K562 (cell line): Measurements from ENCODE around the gene WDR5B.

Experiments
- KDM5B ChIP-seq: fragments of 200-600 bp; sonication (generic); IDR thresholded peaks from 2 replicates; pipeline ENCODE4 v1.6.1; 2012; ENCODE audit warnings: low read depth, mild to moderate bottlenecking, moderate library complexity, low read length, control low read depth, inconsistent platforms; ENCODE audit not compliant: insufficient replicate concordance
- MAFK ChIP-seq: IDR thresholded peaks from 2 replicates; pipeline ENCODE4 v1.6.1; 2011; ENCODE audit warnings: low read length, improper control_type of control experiment
- NFATC3 ChIP-seq: fragments of 450-650 bp; IDR thresholded peaks from 2 replicates; pipeline ENCODE4 v1.6.1; 2017; ENCODE audit warnings: mild to moderate bottlenecking
- TAF1 ChIP-seq: IDR thresholded peaks from 2 replicates; pipeline ENCODE4 v1.6.1; 2011; ENCODE audit warnings: mild to moderate bottlenecking, low read length, moderate library complexity; ENCODE audit not compliant: insufficient read depth, control insufficient read depth, severe bottlenecking; ENCODE audit errors: extremely low read depth
- TAF15 ChIP-seq: fragments of 200-400 bp; formaldehyde crosslinking; IDR thresholded peaks from 2 replicates; pipeline ENCODE4 v1.6.1; 2017; ENCODE audit warnings: mild to moderate bottlenecking, low read depth, low read length, moderate library complexity
- TEAD4 ChIP-seq, 2 experiments: sonication (generic) in 1 of 2; formaldehyde crosslinking in 1 of 2; IDR thresholded peaks; 2 replicates each; pipeline versions ENCODE4 v1.6.1 to v1.8.0; 2012 to 2022; ENCODE audit warnings: borderline replicate concordance in 1 of 2, inconsistent platforms in 1 of 2, low read length in 1 of 2, mild to moderate bottlenecking in 1 of 2, missing genetic modification reagents in 1 of 2
- TFAM ChIP-seq: fragments of 250-450 bp; sonication (Bioruptor Pico); conservative IDR thresholded peaks from 2 replicates; pipeline ENCODE4 v1.5.0; 2021; ENCODE audit warnings: mild to moderate bottlenecking, moderate library complexity
- ZNF384 ChIP-seq: IDR thresholded peaks from 2 replicates; pipeline ENCODE4 v1.6.1; 2012; ENCODE audit warnings: low read depth, low read length, improper control_type of control experiment
- TF ChIP-seq, protein P1 (sequence below), 3 experiments: IDR thresholded peaks in 2 of 3; conservative IDR thresholded peaks in 1 of 3; 2 replicates each; pipeline ENCODE4 v1.5.1; 2011 to 2012; ENCODE audit warnings: low read length in 3 of 3, mild to moderate bottlenecking in 3 of 3, control low read depth in 2 of 3, improper control_type of control experiment in 1 of 3, inconsistent platforms in 1 of 3, low read depth in 1 of 3, mixed read lengths in 1 of 3, moderate library complexity in 1 of 3; ENCODE audit not compliant: insufficient read depth in 2 of 3
- TF ChIP-seq, protein P2 (sequence below): fragments of 250-450 bp; sonication (Bioruptor Pico); IDR thresholded peaks from 2 replicates; pipeline ENCODE4 v1.4.0; 2020; ENCODE audit warnings: mild to moderate bottlenecking

DNA sequence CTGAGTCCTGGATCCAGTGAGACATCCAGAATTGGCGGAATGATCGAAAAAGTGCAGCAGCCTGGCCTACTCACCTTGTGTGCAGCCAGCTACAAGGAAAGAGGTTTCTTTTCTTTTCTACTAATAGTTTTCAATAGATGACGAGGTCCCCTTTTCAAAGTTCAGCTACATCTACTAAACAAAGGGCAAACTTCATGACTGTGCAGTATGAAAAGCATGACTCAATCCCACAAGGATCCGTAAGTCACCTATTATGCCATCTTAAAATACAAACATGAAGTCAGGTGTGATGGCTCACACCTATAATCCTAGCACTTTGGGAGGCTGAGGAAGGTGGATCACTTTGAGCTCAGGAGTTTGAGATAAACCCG lies 49.5 kb downstream of the WDR5B start:
- TF ChIP-seq NFATC3, result no peak
- TF ChIP-seq MAFK, result no peak
- no peak for TF ChIP-seq TFAM
- TF ChIP-seq ZNF384, result no peak
- TF ChIP-seq TAF1, result no peak
- TF ChIP-seq KDM5B, result no peak
- TF ChIP-seq, protein P1, sequence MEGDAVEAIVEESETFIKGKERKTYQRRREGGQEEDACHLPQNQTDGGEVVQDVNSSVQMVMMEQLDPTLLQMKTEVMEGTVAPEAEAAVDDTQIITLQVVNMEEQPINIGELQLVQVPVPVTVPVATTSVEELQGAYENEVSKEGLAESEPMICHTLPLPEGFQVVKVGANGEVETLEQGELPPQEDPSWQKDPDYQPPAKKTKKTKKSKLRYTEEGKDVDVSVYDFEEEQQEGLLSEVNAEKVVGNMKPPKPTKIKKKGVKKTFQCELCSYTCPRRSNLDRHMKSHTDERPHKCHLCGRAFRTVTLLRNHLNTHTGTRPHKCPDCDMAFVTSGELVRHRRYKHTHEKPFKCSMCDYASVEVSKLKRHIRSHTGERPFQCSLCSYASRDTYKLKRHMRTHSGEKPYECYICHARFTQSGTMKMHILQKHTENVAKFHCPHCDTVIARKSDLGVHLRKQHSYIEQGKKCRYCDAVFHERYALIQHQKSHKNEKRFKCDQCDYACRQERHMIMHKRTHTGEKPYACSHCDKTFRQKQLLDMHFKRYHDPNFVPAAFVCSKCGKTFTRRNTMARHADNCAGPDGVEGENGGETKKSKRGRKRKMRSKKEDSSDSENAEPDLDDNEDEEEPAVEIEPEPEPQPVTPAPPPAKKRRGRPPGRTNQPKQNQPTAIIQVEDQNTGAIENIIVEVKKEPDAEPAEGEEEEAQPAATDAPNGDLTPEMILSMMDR (IDR thresholded peaks at IDR 0.05 in 2 of 3, conservative IDR thresholded peaks at IDR 0.05 in 1 of 3; ENCODE audit: insufficient read depth in 2 of 3, low read depth in 1 of 3, low read length in 3 of 3), result no peak
- no peak for TF ChIP-seq TEAD4 (IDR thresholded peaks at IDR 0.05; ENCODE audit: low read length)
- no peak for TF ChIP-seq TEAD4 (CRISPR knock-in tag; IDR thresholded peaks at IDR 0.05; ENCODE audit: borderline replicate concordance)
- TF ChIP-seq, protein P2, sequence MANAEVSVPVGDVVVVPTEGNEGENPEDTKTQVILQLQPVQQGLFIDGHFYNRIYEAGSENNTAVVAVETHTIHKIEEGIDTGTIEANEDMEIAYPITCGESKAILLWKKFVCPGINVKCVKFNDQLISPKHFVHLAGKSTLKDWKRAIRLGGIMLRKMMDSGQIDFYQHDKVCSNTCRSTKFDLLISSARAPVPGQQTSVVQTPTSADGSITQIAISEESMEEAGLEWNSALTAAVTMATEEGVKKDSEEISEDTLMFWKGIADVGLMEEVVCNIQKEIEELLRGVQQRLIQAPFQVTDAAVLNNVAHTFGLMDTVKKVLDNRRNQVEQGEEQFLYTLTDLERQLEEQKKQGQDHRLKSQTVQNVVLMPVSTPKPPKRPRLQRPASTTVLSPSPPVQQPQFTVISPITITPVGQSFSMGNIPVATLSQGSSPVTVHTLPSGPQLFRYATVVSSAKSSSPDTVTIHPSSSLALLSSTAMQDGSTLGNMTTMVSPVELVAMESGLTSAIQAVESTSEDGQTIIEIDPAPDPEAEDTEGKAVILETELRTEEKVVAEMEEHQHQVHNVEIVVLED (CRISPR knock-in tag), result no peak
- no peak for TF ChIP-seq TAF15
